ENCODE measurements around the gene WDR33. TPM values are rescaled to one million over a fixed set of nuclear protein-coding genes. Genes with fewer than 3 reads are reported as not detected.

WDR33 gene
- total and polyA plus RNA-seq, 2 of the 13 experiments (the other 11 are each of a cell fraction or from before 2014, with no cell fraction given), result 54.9 to 78.2 TPM

GRCh38 chr2:127673291-127674069, 137.5 kb downstream of the WDR33 start (continued):
- TF ChIP-seq AKNA (CRISPR knock-in tag; IDR thresholded peaks at IDR 0.05; ENCODE audit: borderline replicate concordance) (no peak), ZNF709 (CRISPR knock-in tag; IDR thresholded peaks at IDR 0.05) (no peak), HOXA9 (CRISPR knock-in tag; IDR thresholded peaks at IDR 0.05; ENCODE audit: borderline replicate concordance) (no peak)

GRCh38 chr2:127672341-127673224, 138.4 kb downstream of the WDR33 start:
- in situ Hi-C loops (cut with HindIII; ENCODE audit: extremely low pct_ligation_motif_present, low pct_unique_long_range_greater_than_20kb) (no loop called here), intact Hi-C loops (cut with micrococcal nuclease; ENCODE audit: unreplicated experiment) (no loop called here)
- peaks cover 27% of the 10 kb centered on the region for H3K4me1 ChIP-seq (ENCODE audit: insufficient read depth, low read length)
- no peak overlapping the region for H3K9ac ChIP-seq (ENCODE audit: insufficient read depth, low read depth, low read length)
- 49% methylated on average over 19 of the region's 20 CpGs for WGBS (ENCODE audit: low lambda C conversion rate)
- ChIA-PET CTCF (ENCODE audit: low intra/inter-chr PET ratio, low total read pairs) (no interaction called here), POLR2A (no interaction called here)
- H3K9me3 ChIP-seq (ENCODE audit: low read length), result no peaks in the 10 kb centered on the region
- no peaks in the 10 kb centered on the region for H3K36me3 ChIP-seq (replicated peaks in 1 of 2; ENCODE audit: control insufficient read depth in 1 of 2, insufficient read depth in 2 of 2, low read length in 2 of 2)
- peak; percentile 12 for ATAC-seq
- no peak overlapping the region; a peak in 1 of 6 replicates for H3K4me3 ChIP-seq (replicated peaks in 1 of 3; ENCODE audit: insufficient read depth in 1 of 3, low read depth in 2 of 3, low read length in 3 of 3)
- H2AFZ ChIP-seq (ENCODE audit: low read length), result no peak overlapping the region
- peaks cover 14 to 56% of the 10 kb centered on the region in 2 experiments for H3K27me3 ChIP-seq (ENCODE audit: control insufficient read depth in 1 of 2, insufficient read depth in 2 of 2, low read length in 2 of 2)
- no peak overlapping the region for H3K27ac ChIP-seq (ENCODE audit: extremely low read length, insufficient read depth, low read length)
- H4K20me1 ChIP-seq (ENCODE audit: insufficient read depth, low read length), result no peaks in the 10 kb centered on the region; the same call in 1 of the 2 replicates
- BruUV-seq (replicated peaks), result no TSS peak
- no peak for FAIRE-seq
- DNase-seq (ENCODE audit: low spot score), result no peak
- H3K79me2 ChIP-seq (ENCODE audit: insufficient read depth, low read length), result no peaks in the 10 kb centered on the region
- H3K4me2 ChIP-seq (ENCODE audit: low read depth, low read length), result 0 out of 2 replicates have a peak overlapping the region, but pooled peaks have one; percentile 14
- TF ChIP-seq SAFB2 (CRISPR knock-in tag; IDR thresholded peaks at IDR 0.05; ENCODE audit: borderline replicate concordance, low read depth) (no peak), HES4 (CRISPR knock-in tag; IDR thresholded peaks at IDR 0.05; ENCODE audit: borderline replicate concordance) (0 out of 2 replicates have a peak, but pooled peaks have one; percentile 30), ZNF280B (CRISPR knock-in tag; IDR thresholded peaks at IDR 0.05; ENCODE audit: borderline replicate concordance) (no peak), ZBTB46 (CRISPR knock-in tag; IDR thresholded peaks at IDR 0.05; ENCODE audit: borderline replicate concordance) (no peak), BCL6 (CRISPR knock-in tag; IDR thresholded peaks at IDR 0.05) (no peak), ZNF30 (CRISPR knock-in tag; IDR thresholded peaks at IDR 0.05) (no peak), JUNB (CRISPR knock-in tag; IDR thresholded peaks at IDR 0.05; ENCODE audit: borderline replicate concordance) (no peak), ZBTB42 (CRISPR knock-in tag; IDR thresholded peaks at IDR 0.05) (no peak)
